Inflammatory macrophage treated with lipopolysaccharide for 1 hour (primary cell): ENCODE data around the gene SCGB1C1.
"Not testable (repeated sequence)": the region's sequence is repeated elsewhere in the genome, so short reads cannot be mapped to it uniquely, and the experiment has no call there.

Experiments
- DNase-seq, 2 donors: peaks; one replicate each; pipeline ENCODE4 v3.0.0-alpha.2; 2020 to 2022

SCGB1C1 gene

DNA sequence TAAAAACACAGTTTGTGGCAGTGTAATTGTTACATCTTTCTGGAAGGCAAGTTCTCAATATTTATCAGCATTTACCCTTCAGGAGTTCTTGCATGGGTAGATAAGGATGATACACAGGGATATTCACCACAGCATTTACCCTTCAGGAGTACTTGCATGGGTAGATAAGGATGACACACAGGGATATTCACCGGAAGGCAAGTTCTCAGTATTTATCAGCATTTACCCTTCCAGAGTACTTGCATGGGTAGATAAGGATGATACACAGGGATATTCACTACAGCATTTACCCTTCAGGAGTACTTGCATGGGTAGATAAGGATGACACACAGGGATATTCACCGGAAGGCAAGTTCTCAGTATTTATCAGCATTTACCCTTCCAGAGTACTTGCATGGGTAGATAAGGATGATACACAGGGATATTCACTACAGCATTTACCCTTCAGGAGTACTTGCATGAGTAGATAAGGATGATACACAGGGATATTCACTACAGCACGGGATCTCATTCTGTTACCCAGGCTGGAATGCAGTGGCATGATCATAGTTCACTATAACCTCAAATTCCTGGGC, 27.9 kb downstream of the SCGB1C1 start:
- DNase-seq: not testable (repeated sequence)

DNA sequence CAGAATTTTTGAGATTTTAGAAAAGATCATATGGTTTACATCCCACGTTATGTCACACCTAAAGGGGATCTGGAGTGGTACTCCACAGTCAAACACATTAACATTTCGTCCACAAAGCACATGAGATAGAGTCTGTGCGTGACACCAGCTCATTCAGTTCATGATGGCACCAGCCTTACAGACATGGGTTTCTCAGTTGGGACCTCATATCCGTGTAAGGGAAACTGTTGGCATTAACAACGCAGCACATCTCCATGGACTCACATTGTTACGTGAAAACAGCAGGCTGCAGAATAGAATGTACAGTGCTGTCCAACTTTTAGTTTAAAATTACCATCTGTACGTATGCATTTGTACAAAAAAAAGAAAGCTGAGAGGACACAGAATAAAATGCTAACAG, 28.7 kb downstream of the SCGB1C1 start:
- no peak for DNase-seq

DNA sequence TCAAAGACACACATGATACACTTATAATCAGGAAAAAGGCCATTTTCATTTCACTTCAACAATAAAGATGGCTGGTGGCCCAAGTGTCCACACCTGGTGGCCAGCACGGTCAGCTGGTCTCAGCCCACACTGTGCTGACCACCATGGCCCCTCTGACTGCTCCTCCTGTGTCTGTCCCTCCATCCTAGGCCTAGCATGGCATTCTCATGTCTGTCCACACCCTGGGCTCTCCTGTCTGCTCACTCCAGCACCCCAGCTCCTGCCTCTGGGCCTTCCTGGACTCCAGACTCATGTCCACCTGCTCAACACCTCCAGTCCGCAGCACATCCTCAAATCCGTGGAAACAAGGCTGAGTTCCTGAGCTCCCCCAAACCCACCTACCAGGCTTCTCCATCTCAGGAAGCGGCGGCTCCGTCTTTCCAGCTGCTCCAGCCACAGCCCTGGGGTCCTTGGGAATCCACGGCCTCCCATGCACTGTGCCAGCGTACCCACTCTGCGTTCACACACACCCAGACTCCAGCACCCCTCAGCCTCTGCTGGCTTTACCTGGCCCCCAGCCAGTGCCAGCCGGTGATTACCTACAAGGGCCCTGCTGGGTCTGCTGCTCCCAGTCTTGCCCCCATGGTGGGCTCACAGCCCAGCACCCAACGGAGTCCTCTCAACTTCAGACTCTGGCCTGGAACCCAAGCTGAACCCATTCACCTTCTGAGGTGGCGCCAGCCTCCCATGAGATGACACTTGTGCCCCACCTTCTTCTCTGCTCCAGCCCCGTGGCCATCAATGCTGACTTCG, 29.3 kb downstream of the SCGB1C1 start:
- no peak for DNase-seq

DNA sequence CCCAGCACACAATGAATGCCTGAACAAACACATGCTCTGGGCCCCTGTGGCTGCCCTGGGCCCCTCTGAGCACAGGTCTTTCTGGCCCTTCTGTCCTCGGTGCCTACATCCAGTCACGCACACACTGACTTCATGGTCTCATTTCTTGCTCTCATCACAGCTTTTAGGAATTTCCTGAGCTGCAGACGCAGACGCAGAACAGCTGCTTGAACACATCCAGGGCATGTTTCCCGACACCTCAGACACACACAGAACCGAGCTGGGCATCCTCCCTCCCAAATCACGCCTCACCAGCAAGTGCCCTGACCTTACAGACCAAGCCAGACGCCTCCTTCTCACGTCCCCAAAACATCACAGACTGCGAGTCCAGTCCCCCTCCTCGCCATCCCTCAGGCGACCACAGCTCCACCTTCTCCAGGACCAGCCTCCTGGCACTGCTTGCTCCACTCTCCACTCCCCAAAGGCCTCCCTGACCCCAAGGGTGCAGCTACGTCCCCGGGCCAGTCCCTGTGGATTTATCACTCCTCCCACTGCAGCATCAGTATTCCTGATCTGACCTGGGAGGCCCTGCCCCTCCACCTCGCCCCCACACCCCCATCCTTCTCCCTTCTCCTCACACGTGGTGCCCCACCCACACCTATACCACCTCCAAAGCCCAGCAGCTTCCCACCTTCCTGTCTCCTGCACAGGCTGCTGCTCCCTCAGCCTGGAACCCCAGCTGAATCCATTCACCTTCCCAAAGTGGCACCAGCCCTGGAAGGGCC, 30.3 kb downstream of the SCGB1C1 start:
- no peak for DNase-seq

DNA sequence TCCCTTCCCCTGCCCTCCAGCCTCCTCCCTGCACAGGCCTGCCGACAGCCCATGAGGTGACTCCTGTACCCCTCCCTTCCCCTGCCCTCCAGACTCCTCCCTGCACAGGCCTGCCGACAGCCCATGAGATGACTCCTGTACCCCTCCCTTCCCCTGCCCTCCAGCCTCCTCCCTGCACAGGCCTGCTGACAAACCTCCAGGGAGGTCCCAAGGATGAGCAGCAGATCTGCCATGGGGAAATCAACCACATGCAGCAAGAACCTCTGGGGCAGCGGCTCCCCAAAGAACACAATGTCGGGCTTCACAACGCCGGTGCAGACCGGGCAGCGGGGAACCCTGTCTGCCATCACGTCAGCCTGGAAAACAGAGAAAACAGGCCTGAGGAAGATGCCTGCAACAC, 31.0 kb downstream of the SCGB1C1 start:
- no peak for DNase-seq

DNA sequence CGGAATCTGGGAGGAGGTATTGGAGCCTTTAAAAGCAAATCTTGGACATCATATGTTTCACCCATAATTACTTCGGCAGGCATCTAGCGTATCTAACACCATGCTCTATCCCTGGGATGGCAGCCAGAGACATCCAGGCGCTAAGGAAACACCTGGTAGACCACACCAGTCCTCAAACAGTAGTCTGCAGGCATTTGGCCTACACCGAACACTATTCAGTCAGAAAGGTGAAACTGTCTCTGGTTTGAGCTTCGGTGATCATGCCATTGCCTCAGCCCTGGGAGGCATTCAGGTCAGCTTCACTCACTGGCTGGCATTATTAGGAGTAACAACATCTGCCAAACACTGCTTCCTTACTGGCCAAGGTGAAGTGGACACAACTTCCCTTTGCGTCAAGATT, 31.5 kb downstream of the SCGB1C1 start:
- DNase-seq: no peak

DNA sequence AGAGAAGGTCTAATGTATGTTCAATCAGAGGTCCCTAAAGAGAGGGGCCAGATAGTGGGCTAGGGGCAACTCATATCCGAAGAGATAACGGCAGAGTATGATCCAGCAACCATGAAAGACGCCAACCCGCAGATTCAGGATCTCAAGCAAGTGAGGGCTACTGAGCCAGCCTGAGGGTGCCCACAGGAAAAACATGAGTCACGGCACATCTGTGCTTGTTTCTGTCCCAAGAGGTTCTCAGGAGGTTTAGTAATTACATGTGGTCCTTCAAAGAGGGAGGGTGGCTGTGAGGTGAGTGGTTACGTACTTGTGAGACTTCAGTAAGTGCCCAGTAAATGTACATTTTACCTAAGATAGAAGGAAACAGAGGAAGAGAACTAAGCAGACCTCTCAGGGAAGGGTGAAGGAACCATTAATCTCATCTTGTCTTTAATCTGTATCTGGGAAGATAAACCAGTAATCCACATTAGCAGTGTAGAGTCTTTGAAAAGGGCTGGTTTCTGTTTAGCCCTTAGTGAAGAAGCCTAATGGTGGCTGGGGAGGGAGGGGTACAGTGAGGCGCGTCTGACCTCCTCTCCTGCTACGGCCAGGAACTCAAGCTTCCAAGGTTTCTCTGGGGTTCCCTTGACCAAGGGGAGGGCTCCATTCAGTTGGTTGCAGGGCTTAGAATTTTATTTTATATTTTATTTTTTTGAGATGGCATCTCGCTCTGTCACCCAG, 33.0 kb downstream of the SCGB1C1 start:
- DNase-seq: no peak

DNA sequence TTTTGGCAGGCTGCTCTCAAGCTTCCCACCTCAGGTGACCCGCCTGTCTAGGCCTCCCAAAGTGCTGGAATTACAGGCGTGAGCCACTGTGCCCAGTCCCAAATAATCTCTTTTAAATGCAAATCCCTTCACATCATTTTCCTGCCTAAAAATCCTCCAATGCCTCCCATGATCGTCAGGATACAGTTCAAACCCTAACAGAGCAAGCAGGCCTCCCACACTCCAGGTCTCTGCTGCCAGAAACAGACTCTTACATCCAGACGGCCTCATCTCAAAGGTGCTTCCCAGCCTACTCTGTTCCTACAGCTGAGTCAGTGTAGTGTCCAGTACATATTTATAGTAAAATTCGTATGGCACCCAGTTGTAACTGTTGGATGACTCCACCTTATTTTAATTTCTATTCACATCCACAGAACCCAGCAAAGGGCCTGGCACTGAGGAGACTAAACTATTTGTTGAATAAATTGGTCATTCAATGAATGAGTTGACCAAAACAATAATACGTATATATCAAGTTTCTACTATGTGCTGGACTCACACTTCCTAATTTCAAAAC, 35.0 kb downstream of the SCGB1C1 start:
- DNase-seq: no peak

DNA sequence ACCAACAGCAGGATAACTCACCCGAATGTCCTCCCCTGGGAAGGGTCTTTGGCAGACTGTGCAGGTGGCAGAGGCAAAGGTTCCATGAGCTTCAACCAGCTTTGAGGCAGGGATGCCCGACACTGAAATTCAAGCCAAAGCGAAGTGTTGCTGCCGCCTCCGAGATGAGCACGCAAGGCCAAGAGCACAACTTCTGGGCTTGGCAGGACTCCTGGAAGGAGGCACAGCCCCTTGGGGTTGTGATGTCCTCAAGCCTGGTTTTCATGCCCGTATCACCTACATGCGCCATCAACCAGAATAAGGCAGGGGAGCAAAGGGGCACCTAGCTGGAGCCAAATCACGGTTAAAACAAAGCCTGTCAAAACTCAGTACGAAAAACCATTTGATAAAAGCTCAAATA, 37.6 kb downstream of the SCGB1C1 start:
- DNase-seq: no peak

DNA sequence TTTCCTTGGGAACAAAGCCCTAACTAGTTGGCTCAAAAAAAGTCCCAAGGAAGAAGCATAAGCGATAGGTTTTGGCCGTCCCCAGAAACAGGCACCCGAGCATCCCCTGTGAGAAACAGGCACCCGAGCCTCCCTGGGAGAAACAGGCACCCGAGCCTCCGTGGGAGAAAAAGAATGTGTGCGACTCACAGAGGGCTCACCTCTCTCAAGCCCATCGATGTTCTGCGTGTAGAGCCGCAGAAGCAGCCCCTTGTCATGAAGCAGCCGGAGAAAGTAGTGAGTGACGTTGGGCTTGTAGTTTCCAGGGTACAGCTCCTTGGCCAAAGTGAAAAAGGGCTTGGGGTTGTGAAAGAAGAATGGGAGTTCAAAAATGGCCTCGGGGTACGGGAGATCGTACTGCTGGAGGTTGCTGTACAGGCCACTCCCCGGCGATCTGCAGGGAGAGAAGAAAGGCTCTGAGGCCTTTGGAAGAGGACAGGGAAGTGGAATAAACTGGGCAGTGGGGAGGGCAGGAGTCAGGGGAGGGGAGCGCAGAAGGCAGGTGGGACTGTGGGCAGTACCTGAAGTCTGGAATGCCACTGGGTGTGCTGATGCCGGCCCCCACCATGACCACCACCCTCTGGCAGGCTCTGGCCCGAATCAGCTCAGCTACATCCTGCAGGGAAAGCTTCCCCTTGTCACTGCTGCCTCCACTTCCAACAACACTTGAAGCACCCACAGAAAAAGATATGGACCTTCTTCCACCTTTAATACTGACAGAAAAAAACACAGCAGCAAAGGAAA, 40.1 kb downstream of the SCGB1C1 start:
- DNase-seq: no peak

DNA sequence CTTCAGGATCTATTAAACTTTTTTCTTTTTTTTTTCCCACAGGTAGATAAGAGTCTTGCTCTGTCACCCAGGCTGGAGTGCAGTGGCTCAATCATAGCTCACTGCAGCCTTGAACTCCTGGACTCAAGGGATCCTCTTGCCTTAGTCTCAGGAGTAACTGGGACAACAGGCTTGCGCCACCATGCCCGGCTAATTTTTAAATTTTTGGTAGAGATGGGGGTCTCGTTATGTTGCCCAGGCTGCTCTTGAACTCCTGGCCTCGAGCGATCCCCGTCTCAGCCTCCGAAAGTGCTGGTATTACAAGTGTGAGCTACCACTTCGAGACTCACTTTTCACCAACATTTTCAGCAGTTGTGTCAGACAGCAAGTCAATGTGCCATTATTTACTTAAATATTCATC, 42.3 kb downstream of the SCGB1C1 start:
- no peak for DNase-seq

DNA sequence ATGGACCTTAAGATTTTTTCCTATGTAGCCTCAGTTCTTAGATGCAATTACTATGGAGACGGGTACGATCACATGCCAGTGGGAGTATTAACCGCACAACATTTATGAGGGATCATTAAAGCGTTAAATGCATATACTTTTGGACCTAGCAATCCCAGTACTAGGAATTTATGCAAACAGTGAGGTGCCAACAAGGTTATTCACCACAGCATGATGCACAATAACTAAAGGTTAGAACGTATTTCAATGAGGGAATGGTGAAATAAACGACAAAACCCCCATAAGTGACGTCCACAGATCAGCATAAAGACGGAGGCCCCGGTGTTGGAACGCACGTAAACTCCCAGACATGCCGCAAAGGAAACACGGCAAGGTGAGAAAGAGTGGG, 42.7 kb downstream of the SCGB1C1 start:
- no peak for DNase-seq

DNA sequence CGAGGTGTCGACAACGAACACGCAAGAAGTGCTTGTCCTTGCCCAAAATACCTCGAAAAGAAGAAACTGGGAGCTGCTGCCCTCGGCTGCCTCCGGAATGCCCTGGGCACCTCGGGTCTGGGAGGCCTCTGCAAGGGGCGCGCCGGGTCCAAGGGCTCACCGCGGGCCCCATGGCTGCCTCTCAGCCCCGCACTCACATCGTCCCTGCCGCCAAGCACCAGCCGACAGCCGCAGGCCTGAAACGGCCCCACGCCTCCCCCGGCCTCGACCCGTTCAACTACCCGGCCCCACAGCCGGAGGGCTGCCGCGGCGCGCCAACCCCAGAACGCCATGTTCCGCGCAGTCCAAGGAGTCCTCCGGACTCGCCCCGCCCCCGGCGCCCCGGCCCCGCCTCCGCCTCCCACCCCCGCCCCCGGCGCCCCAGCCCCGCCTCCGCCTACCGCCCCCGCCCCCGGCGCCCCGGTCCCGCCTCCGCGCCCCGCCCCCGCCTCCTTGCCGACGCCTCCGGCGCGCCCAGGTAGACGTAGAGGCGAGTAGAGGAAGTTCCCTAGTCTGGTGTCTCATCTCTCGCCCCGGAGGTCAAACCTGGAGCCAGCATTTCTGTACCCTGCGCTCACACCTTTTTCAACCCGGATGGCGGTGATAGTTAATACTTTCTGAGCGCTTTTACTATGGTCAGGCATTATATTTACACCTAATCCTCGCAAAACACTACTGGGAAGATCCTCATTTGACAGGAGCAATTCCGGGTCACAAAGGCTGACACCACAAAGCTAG, 43.3 kb downstream of the SCGB1C1 start, which contains the start of gene SIRT3:
Gene SIRT3, minus strand, starts transcription at position 346 of the 777 bp plus-strand sequence. Its CDS starts 14 bp downstream, at position 332.
- peak; percentile 6 for DNase-seq

DNA sequence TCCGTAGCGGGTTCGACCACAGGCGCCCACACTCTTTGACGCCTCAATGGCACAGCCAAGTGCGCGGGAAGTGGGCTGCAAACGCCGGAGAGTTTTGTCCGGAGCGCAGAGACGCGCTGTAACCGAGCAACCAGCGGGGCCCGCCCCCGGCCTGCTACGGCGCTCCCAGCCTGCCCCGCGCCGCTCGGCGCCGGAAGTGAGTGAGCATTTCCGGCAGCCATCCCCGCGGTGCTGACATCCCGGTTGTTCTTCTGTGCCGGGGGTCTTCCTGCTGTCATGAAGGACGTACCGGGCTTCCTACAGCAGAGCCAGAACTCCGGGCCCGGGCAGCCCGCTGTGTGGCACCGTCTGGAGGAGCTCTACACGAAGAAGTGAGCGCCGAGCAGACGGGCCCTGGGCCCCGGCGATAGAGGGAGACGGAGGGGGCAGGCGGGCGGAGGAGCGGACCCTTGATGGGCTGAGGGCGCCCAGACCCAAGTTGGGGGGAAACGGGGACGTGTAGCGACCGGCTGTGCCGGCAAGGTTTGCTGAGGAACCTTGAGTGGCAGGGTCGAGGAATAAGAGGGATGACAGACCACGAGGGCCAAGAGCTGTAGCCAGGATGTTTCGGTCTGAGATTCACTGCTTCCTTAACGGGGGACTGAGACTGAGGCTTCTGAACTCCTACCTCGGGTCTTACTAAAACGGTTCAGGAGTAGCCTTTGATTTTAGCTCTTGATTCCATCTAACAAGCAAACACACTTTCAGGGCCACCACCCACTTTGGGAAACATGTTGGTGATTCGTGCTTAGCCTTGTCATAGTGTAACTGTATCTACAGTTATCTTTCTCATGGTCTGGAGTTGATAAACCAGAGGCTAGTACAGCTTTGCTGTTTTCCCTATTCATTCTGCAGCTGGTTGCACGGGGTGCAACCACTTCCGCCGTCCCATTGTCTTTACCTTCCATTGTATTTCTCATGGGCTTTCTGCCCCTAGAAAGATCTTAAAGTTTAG, 44.2 kb downstream of the SCGB1C1 start, which contains the start of gene PSMD13:
Gene PSMD13, plus strand, starts transcription at position 203 of the 994 bp plus-strand sequence. Its CDS starts 74 bp downstream, at position 277.
- DNase-seq: peak; percentile 93 to 95

DNA sequence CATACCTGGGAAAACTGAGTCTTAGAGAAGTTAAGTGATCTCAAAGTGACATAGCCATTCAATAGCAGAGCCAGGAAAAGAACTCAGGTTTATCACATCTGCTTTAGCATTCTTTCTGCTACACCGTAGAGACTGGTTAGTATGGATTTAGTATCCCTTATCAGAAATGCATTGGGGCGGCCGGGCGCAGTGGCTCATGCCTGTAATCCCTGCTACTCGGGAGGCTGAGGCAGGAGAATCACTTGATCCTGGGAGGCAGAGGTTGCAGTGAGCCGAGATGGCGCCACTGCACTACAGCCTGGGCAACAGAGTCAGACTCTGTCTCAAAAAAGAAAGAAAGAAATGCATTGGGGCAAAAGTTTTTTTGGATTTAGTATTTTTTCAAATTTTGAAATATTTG, 45.5 kb downstream of the SCGB1C1 start:
- DNase-seq: not testable (repeated sequence)

DNA sequence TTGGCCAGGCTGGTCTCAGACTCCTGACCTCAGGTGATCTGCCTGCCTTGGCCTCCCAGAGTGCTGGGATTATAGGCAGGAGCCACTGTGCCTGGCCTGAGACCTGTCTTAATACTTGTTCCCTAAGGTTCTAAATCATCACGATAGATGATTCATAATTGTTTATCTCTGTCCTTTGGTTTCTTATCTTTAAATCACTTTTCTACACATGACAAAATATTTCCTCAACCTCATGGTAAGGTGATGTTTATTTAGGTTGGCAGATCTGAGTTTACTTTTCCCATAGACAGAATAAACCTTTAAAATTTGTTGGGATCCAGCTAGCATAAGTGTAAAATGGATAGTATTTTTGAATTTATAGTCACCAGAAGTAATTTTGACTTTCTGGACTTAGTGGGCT, 47.4 kb downstream of the SCGB1C1 start:
- DNase-seq: no peak

DNA sequence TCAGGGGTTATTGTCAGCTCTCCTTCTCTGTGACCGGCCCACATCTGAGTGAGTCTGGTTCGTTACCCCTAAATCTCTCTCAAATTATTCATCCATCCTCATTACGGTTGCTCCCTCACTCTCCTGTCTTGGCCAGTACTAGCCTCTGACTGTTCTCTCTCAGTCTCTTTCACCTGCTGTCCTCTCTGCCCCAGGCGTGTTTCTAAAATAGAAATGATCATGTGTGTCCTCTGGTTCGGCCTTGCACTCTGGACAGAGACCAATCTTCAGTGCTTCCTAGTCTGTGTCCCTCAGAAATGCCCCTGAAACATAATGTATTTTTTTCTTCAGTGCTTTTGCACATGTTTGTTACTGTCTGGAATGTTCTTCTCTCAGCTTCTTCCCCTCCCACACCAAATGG, 48.8 kb downstream of the SCGB1C1 start:
- no peak for DNase-seq
